HepG2 (cell line): Measurements from ENCODE around the gene CMIP. TPM values are rescaled to one million over a fixed set of nuclear protein-coding genes. Genes with fewer than 3 reads are reported as not detected.

ENCODE experiments used
- ATF3 ChIP-seq: sonication (generic); formaldehyde crosslinking; IDR thresholded peaks from 2 replicates; pipeline ENCODE4 v1.4.0; 2020; ENCODE audit warnings: missing genetic modification reagents
- BORCS8-MEF2B ChIP-seq: sonication (generic); formaldehyde crosslinking; IDR thresholded peaks from 2 replicates; pipeline ENCODE4 v1.8.0; 2022; ENCODE audit warnings: mild to moderate bottlenecking, missing genetic modification reagents
- MTA1 ChIP-seq: sonication (generic); formaldehyde crosslinking; IDR thresholded peaks from 2 replicates; pipeline ENCODE4 v1.4.0; 2020; ENCODE audit warnings: missing genetic modification reagents, mild to moderate bottlenecking, borderline replicate concordance
- MTA3 ChIP-seq: sonication (generic); formaldehyde crosslinking; IDR thresholded peaks from 2 replicates; pipeline ENCODE4 v1.4.0; 2020; ENCODE audit warnings: missing genetic modification reagents
- MXI1 ChIP-seq: IDR thresholded peaks from 3 replicates; pipeline ENCODE4 v1.6.1; 2012; ENCODE audit warnings: low read depth, low read length, inconsistent platforms, borderline replicate concordance
- NR0B2 ChIP-seq: sonication (generic); formaldehyde crosslinking; IDR thresholded peaks from 2 replicates; pipeline ENCODE4 v1.4.0; 2020; ENCODE audit warnings: mild to moderate bottlenecking, missing genetic modification reagents
- RERE ChIP-seq: IDR thresholded peaks from 2 replicates; pipeline ENCODE4 v1.6.1; 2016; ENCODE audit warnings: low read depth, missing genetic modification reagents, missing compliant biosample characterization
- TARDBP ChIP-seq: sonication (generic); formaldehyde crosslinking; IDR thresholded peaks from 2 replicates; pipeline ENCODE4 v1.8.0; 2022; ENCODE audit warnings: mild to moderate bottlenecking, missing genetic modification reagents
- YEATS4 ChIP-seq: sonication (generic); formaldehyde crosslinking; IDR thresholded peaks from 2 replicates; pipeline ENCODE4 v1.4.0; 2020; ENCODE audit warnings: missing genetic modification reagents, borderline replicate concordance
- ZBTB4 ChIP-seq: sonication (generic); formaldehyde crosslinking; IDR thresholded peaks from 2 replicates; pipeline ENCODE4 v1.4.0; 2020; ENCODE audit warnings: missing genetic modification reagents, mild to moderate bottlenecking, borderline replicate concordance
- ZNF253 ChIP-seq: sonication (generic); formaldehyde crosslinking; IDR thresholded peaks from 2 replicates; pipeline ENCODE4 v1.8.0; 2022; ENCODE audit warnings: mild to moderate bottlenecking, missing genetic modification reagents, borderline replicate concordance
- ZNF329 ChIP-seq: sonication (generic); formaldehyde crosslinking; IDR thresholded peaks from 2 replicates; pipeline ENCODE4 v1.9.0; 2021; ENCODE audit warnings: low read depth, mild to moderate bottlenecking, missing genetic modification reagents
- ZNF629 ChIP-seq: sonication (generic); formaldehyde crosslinking; conservative IDR thresholded peaks from 2 replicates; pipeline ENCODE4 v1.5.0; 2020; ENCODE audit warnings: missing genetic modification reagents
- ZXDC ChIP-seq: sonication (generic); formaldehyde crosslinking; IDR thresholded peaks from 2 replicates; pipeline ENCODE4 v1.5.0; 2020; ENCODE audit warnings: mild to moderate bottlenecking, missing genetic modification reagents
- polyA plus RNA-seq, 8 experiments: library from polyadenylated mRNA; depleted of rRNA in 3 of 8; stranded (reverse) in 7 of 8; unstranded in 1 of 8; fragments of >200 nt; fragmentation: Illumina TruSeq in 4 of 8; extraction: Trizol in 4 of 8; gene quantifications; 2 replicates each; pipeline versions ENCODE4 v1.2.1 to v1.2.3, GENCODE V29; 2011 to 2016; ENCODE audit warnings: low read depth in 4 of 8, missing spikeins in 1 of 8, mixed read lengths in 1 of 8; ENCODE audit not compliant: insufficient read depth in 1 of 8
- total RNA-seq, 5 experiments: library from RNA; depleted of rRNA; stranded (reverse); fragments of >200 nt; fragmentation: Illumina TruSeq; extraction: Trizol; gene quantifications; 2 replicates each; pipeline ENCODE4 v1.2.3, GENCODE V29; 2016; ENCODE audit warnings: low read depth in 1 of 5

Gene CMIP
- total and polyA plus RNA-seq, 2 of the 13 experiments (the other 11 are each of a cell fraction or from before 2014, with no cell fraction given): 10.9 to 18.1 TPM

GRCh38 chr16:81542609-81543570 lies 98.3 kb downstream of the CMIP start (continued):
- TF ChIP-seq MTA3 (no peak), MTA1 (CRISPR knock-in tag) (peak; percentile 86; the same call in 1 of the 2 replicates), ZBTB4 (CRISPR knock-in tag) (peak; percentile 23; the same call in 1 of the 2 replicates), ZNF629 (CRISPR knock-in tag) (no peak), ZXDC (CRISPR knock-in tag) (no peak), ZNF329 (CRISPR knock-in tag) (no peak), MXI1 (peak; percentile 4; the same call in 1 of the 3 replicates), YEATS4 (0 out of 2 replicates have a peak, but pooled peaks have one; percentile 18), RERE (CRISPR knock-in tag) (peak; percentile 21; the same call in 1 of the 2 replicates), ZNF253 (CRISPR knock-in tag) (peak; percentile 26; the same call in 1 of the 2 replicates), TARDBP (peak; percentile 74; the same call in 1 of the 2 replicates), NR0B2 (peak; percentile 38; the same call in 1 of the 2 replicates), ATF3 (no peak), BORCS8-MEF2B (CRISPR knock-in tag) (peak; percentile 44; the same call in 1 of the 2 replicates)
